Measurements from ENCODE around the gene SNX25.

DNA sequence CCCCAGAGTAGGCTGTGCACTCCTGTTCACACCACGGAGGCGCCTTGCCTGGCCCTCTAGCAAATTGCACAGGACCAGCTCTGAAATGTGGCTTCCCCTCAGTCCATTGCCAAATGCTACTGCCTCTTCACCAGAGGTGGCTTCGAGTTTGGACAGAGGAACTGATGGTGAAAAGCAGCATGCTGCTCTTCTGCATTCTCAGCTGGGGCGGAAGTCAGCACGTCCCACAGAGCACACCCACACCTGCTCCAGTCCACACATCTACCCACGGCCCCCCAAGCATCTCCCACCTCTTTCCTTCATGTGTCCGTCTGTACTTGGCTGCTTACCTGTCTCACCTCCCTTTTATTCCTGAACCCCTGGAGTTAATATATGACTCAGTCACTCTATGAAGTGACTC is 142.8 kb downstream of the SNX25 start:
- TF ChIP-seq, protein P1, sequence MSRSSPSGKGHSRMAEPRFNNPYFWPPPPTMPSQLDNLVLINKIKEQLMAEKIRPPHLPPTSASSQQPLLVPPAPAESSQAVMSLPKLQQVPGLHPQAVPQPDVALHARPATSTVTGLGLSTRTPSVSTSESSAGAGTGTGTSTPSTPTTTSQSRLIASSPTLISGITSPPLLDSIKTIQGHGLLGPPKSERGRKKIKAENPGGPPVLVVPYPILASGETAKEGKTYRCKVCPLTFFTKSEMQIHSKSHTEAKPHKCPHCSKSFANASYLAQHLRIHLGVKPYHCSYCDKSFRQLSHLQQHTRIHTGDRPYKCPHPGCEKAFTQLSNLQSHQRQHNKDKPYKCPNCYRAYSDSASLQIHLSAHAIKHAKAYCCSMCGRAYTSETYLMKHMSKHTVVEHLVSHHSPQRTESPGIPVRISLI (CRISPR knock-in tag; IDR thresholded peaks at IDR 0.05; ENCODE audit: borderline replicate concordance), result no peak
- no peak for TF ChIP-seq ZSCAN29 (CRISPR knock-in tag; conservative IDR thresholded peaks at IDR 0.05)
- TF ChIP-seq, protein P2, sequence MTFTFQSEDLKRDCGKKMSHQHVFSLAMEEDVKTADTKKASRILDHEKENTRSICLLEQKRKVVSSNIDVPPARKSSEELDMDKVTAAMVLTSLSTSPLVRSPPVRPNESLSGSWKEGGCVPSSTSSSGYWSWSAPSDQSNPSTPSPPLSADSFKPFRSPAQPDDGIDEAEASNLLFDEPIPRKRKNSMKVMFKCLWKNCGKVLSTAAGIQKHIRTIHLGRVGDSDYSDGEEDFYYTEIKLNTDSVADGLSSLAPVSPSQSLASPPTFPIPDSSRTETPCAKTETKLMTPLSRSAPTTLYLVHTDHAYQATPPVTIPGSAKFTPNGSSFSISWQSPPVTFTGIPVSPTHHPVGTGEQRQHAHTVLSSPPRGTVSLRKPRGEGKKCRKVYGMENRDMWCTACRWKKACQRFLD (CRISPR knock-in tag; IDR thresholded peaks at IDR 0.05; ENCODE audit: borderline replicate concordance), result no peak
- TF ChIP-seq WIZ (CRISPR knock-in tag; IDR thresholded peaks at IDR 0.05), result no peak
- no peak for TF ChIP-seq ZNF232 (CRISPR knock-in tag; IDR thresholded peaks at IDR 0.05; ENCODE audit: borderline replicate concordance)
- no peak for TF ChIP-seq MAZ (IDR thresholded peaks at IDR 0.05; ENCODE audit: borderline replicate concordance, low read depth, low read length)
- no peak for TF ChIP-seq MAZ (CRISPR knock-in tag; IDR thresholded peaks at IDR 0.05; ENCODE audit: low read depth)
- no peak for TF ChIP-seq ZNF382 (CRISPR knock-in tag; IDR thresholded peaks at IDR 0.05; ENCODE audit: borderline replicate concordance)
- TF ChIP-seq, protein P3, sequence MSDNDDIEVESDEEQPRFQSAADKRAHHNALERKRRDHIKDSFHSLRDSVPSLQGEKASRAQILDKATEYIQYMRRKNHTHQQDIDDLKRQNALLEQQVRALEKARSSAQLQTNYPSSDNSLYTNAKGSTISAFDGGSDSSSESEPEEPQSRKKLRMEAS (IDR thresholded peaks at IDR 0.05), result no peak
- TF ChIP-seq, protein P4, sequence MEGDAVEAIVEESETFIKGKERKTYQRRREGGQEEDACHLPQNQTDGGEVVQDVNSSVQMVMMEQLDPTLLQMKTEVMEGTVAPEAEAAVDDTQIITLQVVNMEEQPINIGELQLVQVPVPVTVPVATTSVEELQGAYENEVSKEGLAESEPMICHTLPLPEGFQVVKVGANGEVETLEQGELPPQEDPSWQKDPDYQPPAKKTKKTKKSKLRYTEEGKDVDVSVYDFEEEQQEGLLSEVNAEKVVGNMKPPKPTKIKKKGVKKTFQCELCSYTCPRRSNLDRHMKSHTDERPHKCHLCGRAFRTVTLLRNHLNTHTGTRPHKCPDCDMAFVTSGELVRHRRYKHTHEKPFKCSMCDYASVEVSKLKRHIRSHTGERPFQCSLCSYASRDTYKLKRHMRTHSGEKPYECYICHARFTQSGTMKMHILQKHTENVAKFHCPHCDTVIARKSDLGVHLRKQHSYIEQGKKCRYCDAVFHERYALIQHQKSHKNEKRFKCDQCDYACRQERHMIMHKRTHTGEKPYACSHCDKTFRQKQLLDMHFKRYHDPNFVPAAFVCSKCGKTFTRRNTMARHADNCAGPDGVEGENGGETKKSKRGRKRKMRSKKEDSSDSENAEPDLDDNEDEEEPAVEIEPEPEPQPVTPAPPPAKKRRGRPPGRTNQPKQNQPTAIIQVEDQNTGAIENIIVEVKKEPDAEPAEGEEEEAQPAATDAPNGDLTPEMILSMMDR (CRISPR knock-in tag; IDR thresholded peaks at IDR 0.05), result no peak
